Gastrocnemius medialis (tissue), 4 donors: Measurements from ENCODE around the gene SERPINC1.

Experiments
- CTCF ChIP-seq, 5 experiments: fragments of 450-650 bp in 3 of 5; fragments of 200-600 bp in 2 of 5; sonication (generic) in 2 of 5; IDR thresholded peaks in 4 of 5; conservative IDR thresholded peaks in 1 of 5; 1 replicate in 4 of 5; 2 replicates in 1 of 5; pipeline ENCODE4 v1.5.1; 2016 to 2019; ENCODE audit warnings: antibody characterized with exemption in 5 of 5, mild to moderate bottlenecking in 3 of 5, moderate library complexity in 3 of 5
- POLR2A ChIP-seq, 2 donors: fragments of 450-650 bp; IDR thresholded peaks; one replicate each; pipeline ENCODE4 v1.6.1; 2017; ENCODE audit warnings: antibody characterized with exemption in 2 of 2, mild to moderate bottlenecking in 2 of 2, moderate library complexity in 2 of 2

- no peak for TF ChIP-seq CTCF (IDR thresholded peaks at IDR 0.05 in 4 of 5, conservative IDR thresholded peaks at IDR 0.05 in 1 of 5)
- TF ChIP-seq POLR2A (IDR thresholded peaks at IDR 0.05): no peak
Measured at GRCh38 chr1:173948594-173948993, 31.5 kb upstream of the SERPINC1 start.
